ENCODE results near the gene BPGM.
"Not testable (repeated sequence)": the region's sequence is repeated elsewhere in the genome, so short reads cannot be mapped to it uniquely, and the experiment has no call there.

BPGM gene

GRCh38 chr7:134669388-134669787 lies 22.7 kb downstream of the BPGM start:
- DNase-seq = no peak

- DNase-seq = peak; percentile 64
Observed at GRCh38 chr7:134669845-134670373, 23.3 kb downstream of the BPGM start.

- DNase-seq = no peak
Observed at GRCh38 chr7:134671609-134672008, 25.0 kb downstream of the BPGM start.

- no peak for DNase-seq
Observed at GRCh38 chr7:134674424-134674823, 27.8 kb downstream of the BPGM start.

GRCh38 chr7:134676743-134677142 lies 30.1 kb downstream of the BPGM start:
- no peak for DNase-seq

GRCh38 chr7:134678115-134678514 lies 31.5 kb downstream of the BPGM start:
- no peak for DNase-seq

GRCh38 chr7:134679006-134679405 lies 32.4 kb downstream of the BPGM start:
- no peak for DNase-seq

- DNase-seq = no peak
Observed at GRCh38 chr7:134684165-134684564, 37.5 kb downstream of the BPGM start.

GRCh38 chr7:134685250-134685649 lies 38.6 kb downstream of the BPGM start:
- no peak for DNase-seq

- no peak for DNase-seq
Observed at GRCh38 chr7:134686786-134687185, 40.1 kb downstream of the BPGM start.

- not testable (repeated sequence) for DNase-seq
Observed at GRCh38 chr7:134689550-134689949, 42.9 kb downstream of the BPGM start.

- no peak for DNase-seq
Observed at GRCh38 chr7:134690016-134690415, 43.4 kb downstream of the BPGM start.

GRCh38 chr7:134690614-134691504 lies 44.2 kb downstream of the BPGM start:
- no peak for DNase-seq

GRCh38 chr7:134691546-134692343 lies 45.1 kb downstream of the BPGM start:
- peak; percentile 71 for DNase-seq

GRCh38 chr7:134692344-134692705 lies 45.7 kb downstream of the BPGM start:
- DNase-seq = no peak

GRCh38 chr7:134693256-134693655 lies 46.6 kb downstream of the BPGM start:
- DNase-seq = peak; percentile 75

GRCh38 chr7:134694299-134694698 lies 47.6 kb downstream of the BPGM start:
- DNase-seq = no peak

GRCh38 chr7:134694767-134695166 lies 48.1 kb downstream of the BPGM start:
- no peak for DNase-seq

GRCh38 chr7:134695321-134695860 lies 48.7 kb downstream of the BPGM start:
- no peak for DNase-seq

GRCh38 chr7:134696261-134696660 lies 49.6 kb downstream of the BPGM start:
- DNase-seq = no peak

GRCh38 chr7:134697205-134697886 lies 50.7 kb downstream of the BPGM start:
- DNase-seq = no peak

GRCh38 chr7:134698481-134698880 lies 51.8 kb downstream of the BPGM start:
- no peak for DNase-seq
